Ishikawa (cell line): ENCODE data around the gene CCDC188.

Source experiments
- CEBPB ChIP-seq: IDR thresholded peaks from 2 replicates; pipeline ENCODE4 v1.6.1; 2012
- CREB1 ChIP-seq: IDR thresholded peaks from 2 replicates; pipeline ENCODE4 v1.6.1; 2012; ENCODE audit warnings: low read depth
- EGR1 ChIP-seq: IDR thresholded peaks from 2 replicates; pipeline ENCODE4 v1.6.1; 2012
- EP300 ChIP-seq: IDR thresholded peaks from 2 replicates; pipeline ENCODE4 v1.6.1; 2012; ENCODE audit warnings: borderline replicate concordance
- FOXM1 ChIP-seq: IDR thresholded peaks from 2 replicates; pipeline ENCODE4 v1.6.1; 2012; ENCODE audit warnings: low read depth, borderline replicate concordance
- MAX ChIP-seq: IDR thresholded peaks from 2 replicates; pipeline ENCODE4 v1.6.1; 2012
- NFIC ChIP-seq: IDR thresholded peaks from 2 replicates; pipeline ENCODE4 v1.6.1; 2012
- RAD21 ChIP-seq: IDR thresholded peaks from 2 replicates; pipeline ENCODE4 v1.6.1; 2012; ENCODE audit warnings: low read depth
- TAF1 ChIP-seq: IDR thresholded peaks from 2 replicates; pipeline ENCODE4 v1.6.1; 2012; ENCODE audit warnings: low read depth, mild to moderate bottlenecking
- TCF12 ChIP-seq: IDR thresholded peaks from 2 replicates; pipeline ENCODE4 v1.6.1; 2012; ENCODE audit warnings: low read depth
- TEAD4 ChIP-seq: IDR thresholded peaks from 2 replicates; pipeline ENCODE4 v1.6.1; 2012
- YY1 ChIP-seq: IDR thresholded peaks from 2 replicates; pipeline ENCODE4 v1.6.1; 2012; ENCODE audit warnings: low read depth
- ZBTB7A ChIP-seq: IDR thresholded peaks from 2 replicates; pipeline ENCODE4 v1.6.1; 2012; ENCODE audit warnings: low read depth
- TF ChIP-seq, protein P1 (sequence below): IDR thresholded peaks from 2 replicates; pipeline ENCODE4 v1.6.1; 2012
- TF ChIP-seq, protein P2 (sequence below): IDR thresholded peaks from 2 replicates; pipeline ENCODE4 v1.6.1; 2012; ENCODE audit warnings: low read depth, mild to moderate bottlenecking

Gene CCDC188

DNA sequence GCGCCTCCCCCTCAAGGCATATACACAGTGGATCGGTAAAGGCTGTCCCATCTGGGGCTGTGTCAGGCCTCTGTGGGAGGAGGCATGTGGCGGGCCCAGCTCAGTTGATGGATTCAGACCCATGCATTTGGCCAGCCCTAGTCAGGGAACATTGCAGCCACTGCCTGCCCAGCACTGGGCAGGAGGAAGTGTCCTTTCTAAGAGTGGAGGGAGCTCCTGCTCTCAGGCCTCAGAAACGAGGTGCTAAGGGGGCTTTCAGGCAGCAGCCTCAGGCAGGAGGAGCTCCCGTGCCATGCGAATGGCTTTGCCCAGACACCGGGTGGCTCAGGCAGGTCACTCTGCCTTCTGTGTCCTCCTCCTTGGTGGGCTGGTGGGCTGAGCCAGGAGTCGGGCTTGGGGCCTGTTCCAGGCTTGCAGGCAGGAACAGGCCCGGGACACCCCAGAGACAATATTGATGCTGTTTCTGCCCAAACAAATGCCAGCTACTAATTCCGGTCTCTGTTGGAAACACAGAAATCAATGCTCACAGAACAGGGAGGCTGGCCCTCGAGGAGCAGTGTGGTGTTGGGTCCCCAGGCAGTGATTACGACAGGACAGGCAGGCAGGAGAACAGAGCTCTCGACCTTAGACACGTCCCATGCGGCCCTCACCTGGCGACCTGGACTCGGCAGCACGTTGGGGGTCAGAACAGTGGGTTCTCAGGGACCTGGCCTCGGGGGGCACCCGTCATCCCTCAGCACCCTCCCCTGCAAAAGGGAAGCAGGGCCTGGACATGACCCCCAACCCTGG, 42.3 kb upstream of the CCDC188 start:
- TF ChIP-seq TAF1 (no peak), ZBTB7A (no peak), EP300 (no peak), EGR1 (no peak), MAX (no peak), NFIC (no peak), RAD21 (no peak), TCF12 (no peak), CEBPB (no peak), CREB1 (no peak), TEAD4 (no peak), FOXM1 (no peak)
- TF ChIP-seq, protein P1, sequence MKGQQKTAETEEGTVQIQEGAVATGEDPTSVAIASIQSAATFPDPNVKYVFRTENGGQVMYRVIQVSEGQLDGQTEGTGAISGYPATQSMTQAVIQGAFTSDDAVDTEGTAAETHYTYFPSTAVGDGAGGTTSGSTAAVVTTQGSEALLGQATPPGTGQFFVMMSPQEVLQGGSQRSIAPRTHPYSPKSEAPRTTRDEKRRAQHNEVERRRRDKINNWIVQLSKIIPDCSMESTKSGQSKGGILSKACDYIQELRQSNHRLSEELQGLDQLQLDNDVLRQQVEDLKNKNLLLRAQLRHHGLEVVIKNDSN = no peak

DNA sequence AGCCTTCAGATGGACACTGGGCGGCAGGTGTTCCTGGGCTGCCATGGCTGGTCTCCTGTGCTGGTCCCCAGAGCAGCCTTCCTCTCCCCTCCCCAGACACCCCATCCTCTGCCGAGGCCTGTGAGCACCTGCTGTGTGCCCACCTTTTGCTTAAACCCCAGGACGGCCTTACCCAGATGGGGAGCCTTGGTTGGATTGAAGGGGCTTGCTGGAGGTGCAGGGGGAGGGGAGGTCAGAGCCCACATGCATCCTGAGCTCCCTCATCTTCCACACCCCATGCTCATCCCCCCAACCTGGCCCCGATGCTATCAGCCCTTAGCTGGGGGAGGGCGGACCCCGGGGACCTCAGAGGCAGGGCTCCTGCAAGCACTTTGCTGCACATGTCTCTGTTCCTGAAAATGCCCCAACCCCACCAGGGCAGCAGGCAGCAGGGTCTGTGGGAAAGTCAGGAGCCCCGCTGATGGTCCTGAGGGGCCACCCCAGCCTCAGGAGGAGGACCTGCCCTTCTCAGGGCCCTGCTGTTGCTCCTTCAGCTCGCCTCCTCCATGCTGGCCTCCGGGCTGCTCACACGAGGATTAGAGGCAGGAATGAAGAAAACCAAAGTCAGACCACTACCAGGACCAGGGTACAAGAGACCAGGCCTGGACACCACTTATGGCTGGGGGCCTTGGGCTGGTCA, 41.6 kb upstream of the CCDC188 start:
- TF ChIP-seq ZBTB7A (no peak), TCF12 (no peak), MAX (no peak), YY1 (no peak), EP300 (no peak), CEBPB (no peak), EGR1 (no peak), RAD21 (no peak), CREB1 (no peak), NFIC (no peak), TAF1 (no peak), TEAD4 (no peak), FOXM1 (no peak)
- TF ChIP-seq, protein P1 = no peak
- TF ChIP-seq, protein P2, sequence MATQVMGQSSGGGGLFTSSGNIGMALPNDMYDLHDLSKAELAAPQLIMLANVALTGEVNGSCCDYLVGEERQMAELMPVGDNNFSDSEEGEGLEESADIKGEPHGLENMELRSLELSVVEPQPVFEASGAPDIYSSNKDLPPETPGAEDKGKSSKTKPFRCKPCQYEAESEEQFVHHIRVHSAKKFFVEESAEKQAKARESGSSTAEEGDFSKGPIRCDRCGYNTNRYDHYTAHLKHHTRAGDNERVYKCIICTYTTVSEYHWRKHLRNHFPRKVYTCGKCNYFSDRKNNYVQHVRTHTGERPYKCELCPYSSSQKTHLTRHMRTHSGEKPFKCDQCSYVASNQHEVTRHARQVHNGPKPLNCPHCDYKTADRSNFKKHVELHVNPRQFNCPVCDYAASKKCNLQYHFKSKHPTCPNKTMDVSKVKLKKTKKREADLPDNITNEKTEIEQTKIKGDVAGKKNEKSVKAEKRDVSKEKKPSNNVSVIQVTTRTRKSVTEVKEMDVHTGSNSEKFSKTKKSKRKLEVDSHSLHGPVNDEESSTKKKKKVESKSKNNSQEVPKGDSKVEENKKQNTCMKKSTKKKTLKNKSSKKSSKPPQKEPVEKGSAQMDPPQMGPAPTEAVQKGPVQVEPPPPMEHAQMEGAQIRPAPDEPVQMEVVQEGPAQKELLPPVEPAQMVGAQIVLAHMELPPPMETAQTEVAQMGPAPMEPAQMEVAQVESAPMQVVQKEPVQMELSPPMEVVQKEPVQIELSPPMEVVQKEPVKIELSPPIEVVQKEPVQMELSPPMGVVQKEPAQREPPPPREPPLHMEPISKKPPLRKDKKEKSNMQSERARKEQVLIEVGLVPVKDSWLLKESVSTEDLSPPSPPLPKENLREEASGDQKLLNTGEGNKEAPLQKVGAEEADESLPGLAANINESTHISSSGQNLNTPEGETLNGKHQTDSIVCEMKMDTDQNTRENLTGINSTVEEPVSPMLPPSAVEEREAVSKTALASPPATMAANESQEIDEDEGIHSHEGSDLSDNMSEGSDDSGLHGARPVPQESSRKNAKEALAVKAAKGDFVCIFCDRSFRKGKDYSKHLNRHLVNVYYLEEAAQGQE = no peak

GRCh38 chr22:20191803-20192202, 40.9 kb upstream of the CCDC188 start:
- TF ChIP-seq YY1 = no peak
- TF ChIP-seq MAX = no peak
- no peak for TF ChIP-seq TEAD4
- no peak for TF ChIP-seq EP300
- TF ChIP-seq EGR1 = no peak
- no peak for TF ChIP-seq RAD21
- TF ChIP-seq CREB1 = no peak
- TF ChIP-seq, protein P2 = no peak
- TF ChIP-seq ZBTB7A = no peak
- no peak for TF ChIP-seq TAF1
- TF ChIP-seq, protein P1 = no peak
- no peak for TF ChIP-seq FOXM1
- no peak for TF ChIP-seq TCF12
- no peak for TF ChIP-seq CEBPB
- TF ChIP-seq NFIC = no peak

GRCh38 chr22:20191000-20191515, 40.2 kb upstream of the CCDC188 start:
- TF ChIP-seq FOXM1 = no peak
- no peak for TF ChIP-seq NFIC
- no peak for TF ChIP-seq TAF1
